Mammary epithelial cell (primary cell): ENCODE data around the gene RFX2.

Source experiments
- CTCF ChIP-seq, 2 donors: IDR thresholded peaks in 1 of 2; conservative IDR thresholded peaks in 1 of 2; 2 replicates each; pipeline ENCODE4 v1.5.1; 2011 to 2012; ENCODE audit warnings: inconsistent platforms in 2 of 2, low read length in 2 of 2, mild to moderate bottlenecking in 2 of 2, control low read depth in 1 of 2, low read depth in 1 of 2; ENCODE audit not compliant: insufficient read depth in 1 of 2; ENCODE audit errors: extremely low read depth in 1 of 2
- EZH2 ChIP-seq: IDR thresholded peaks from 2 replicates; pipeline ENCODE4 v1.6.1; 2012; ENCODE audit warnings: low read length, inconsistent platforms, borderline replicate concordance

GRCh38 chr19:6023936-6024335, 86.4 kb downstream of the RFX2 start:
- TF ChIP-seq CTCF (conservative IDR thresholded peaks at IDR 0.05 in 1 of 2, IDR thresholded peaks at IDR 0.05 in 1 of 2; ENCODE audit: extremely low read depth in 1 of 2, insufficient read depth in 1 of 2, low read depth in 1 of 2, low read length in 2 of 2): no peak
- no peak for TF ChIP-seq EZH2
